Stimulated activated CD8-positive, alpha-beta memory T cell treated with anti-CD3 and anti-CD28 coated beads, Interleukin-4, amount 100 ng/mL, for 24 hours (primary cell): ENCODE results near the gene ZCCHC8.
"Not testable (repeated sequence)": the region's sequence is repeated elsewhere in the genome, so short reads cannot be mapped to it uniquely, and the experiment has no call there.

Experiments
- DNase-seq: peaks from one replicate; pipeline ENCODE4 v3.0.0-alpha.2; 2020; ENCODE audit warnings: low read depth

ZCCHC8 gene

GRCh38 chr12:122508163-122508562 is 7.4 kb upstream of the ZCCHC8 start:
- no peak for DNase-seq

- no peak for DNase-seq
Measured at GRCh38 chr12:122506393-122506938, 5.7 kb upstream of the ZCCHC8 start.

DNA sequence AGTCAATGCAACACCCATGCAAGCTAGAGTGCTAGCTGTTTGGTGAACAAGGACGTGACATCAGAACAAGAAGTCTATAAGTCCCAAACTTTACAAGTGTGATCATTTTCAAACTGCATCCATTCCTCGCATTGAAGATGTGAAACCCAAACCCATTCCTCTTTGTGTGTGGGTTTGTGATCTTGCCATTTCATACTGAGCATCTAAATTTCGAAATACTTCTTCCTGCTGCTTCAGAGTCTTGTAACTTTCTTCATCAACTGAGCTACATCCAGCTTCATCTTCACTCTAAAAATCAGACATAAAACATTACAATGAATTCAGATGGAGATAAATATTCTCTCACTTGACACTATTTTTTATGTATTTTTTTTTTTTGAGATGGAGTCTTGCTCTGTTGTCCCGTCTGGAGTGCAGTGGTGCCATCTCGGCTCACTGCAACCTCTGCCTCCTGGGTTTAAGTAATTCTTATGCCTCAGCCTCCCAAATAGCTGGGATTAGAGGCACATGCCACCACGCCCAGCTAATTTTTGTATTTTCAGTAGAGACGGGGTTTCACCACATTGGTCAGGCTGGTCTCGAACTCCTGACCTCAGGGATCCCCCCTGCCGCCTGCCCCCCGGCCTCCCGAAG is 4.8 kb upstream of the ZCCHC8 start:
- no peak for DNase-seq

DNA sequence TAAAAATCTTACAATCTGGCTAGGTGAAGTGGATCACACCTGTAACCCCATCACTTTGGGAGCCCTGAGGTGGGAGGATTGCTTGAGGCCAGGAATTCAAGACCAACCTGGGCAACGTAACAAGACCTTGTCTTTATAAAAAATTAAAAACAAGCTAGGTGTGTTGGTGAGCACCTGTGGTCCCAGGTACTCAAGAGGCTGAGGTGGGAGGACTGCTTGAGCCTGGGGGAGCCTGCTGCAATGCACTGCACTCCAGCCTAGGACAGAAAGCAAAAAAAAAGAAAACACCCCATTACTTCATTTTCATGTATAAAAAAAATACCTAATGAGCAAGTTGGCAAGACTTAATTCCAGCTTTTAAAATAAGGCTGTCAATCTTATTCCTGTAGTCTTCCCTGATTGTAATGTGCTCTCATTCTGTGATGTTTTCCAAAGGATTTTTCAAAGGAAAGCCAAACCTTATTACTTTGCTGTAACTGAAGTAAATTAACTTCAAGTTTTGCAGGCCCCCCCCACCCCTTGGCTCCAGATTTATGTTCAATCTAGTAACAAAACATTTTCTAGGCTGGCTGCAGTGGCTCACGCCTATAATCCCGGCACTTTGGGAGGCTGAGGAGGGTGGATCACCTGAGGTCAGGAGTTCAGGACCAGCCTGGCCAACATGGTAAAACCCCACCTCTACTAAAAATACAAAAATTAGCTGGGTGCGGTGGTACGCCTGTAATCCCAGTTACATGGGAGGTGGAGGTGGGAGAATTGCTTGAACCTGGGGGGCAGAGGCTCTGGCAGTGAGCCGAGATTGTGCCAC is 3.3 kb upstream of the ZCCHC8 start:
- DNase-seq = no peak

GRCh38 chr12:122503147-122503751 is 2.5 kb upstream of the ZCCHC8 start:
- DNase-seq = no peak

- DNase-seq = no peak
Measured at GRCh38 chr12:122501489-122501989, 807 bp upstream of the ZCCHC8 start.

DNA sequence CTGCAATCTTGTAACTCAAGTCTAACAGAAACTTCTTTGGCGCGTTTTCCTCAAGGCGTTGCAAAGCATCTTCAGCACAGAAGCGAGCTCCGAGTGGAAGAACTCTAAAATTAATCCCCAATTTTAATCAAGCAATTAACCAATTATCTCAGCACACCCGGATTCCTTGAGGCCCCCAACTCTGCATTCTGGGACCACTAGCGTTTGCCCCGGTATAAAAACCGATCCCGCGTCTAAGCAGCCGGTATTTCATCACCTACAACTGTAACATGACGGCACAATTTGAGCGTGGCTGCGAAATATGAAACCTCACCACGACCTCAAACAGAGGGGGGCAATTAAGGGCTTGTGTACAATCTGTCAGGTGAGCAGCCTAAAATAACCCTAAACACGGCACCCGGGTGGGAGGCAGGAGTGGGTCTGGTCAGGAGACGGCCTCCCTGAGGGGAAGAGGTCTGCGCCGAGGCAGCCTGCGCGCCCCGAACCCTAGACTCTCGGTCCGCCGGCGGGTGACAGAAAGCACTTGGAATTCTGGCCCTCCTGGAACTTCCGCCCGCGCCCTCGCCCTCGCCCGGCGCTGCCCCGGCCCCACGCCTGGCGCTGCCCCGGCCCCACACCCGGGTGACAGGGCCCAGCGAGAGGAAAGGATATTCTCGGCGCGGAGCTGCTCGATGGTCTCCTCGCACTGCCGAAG is 594 bp downstream of the ZCCHC8 start:
- DNase-seq = peak; percentile 7

DNA sequence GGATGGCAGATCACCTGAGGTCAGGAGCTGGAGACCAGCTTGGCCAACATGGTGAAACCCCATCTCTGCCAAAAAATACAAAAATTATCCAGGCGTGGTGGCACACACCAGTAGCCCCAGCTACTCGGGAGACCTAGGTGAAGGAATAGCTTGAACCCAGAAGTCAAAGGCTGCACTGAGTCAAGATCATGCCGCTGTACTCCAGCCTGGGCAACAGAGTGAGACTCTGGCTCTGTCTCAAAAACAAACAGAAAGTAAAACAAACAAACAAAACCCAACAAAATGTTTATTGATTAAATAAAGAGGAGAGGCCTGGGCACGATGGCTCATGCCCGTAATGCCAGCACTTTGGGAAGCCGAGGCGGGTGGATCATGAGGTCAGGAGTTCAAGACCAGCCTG is 5.5 kb downstream of the ZCCHC8 start:
- no peak for DNase-seq

GRCh38 chr12:122493222-122493621 is 7.5 kb downstream of the ZCCHC8 start:
- DNase-seq = not testable (repeated sequence)

GRCh38 chr12:122491991-122492390 is 8.7 kb downstream of the ZCCHC8 start:
- DNase-seq = no peak

DNA sequence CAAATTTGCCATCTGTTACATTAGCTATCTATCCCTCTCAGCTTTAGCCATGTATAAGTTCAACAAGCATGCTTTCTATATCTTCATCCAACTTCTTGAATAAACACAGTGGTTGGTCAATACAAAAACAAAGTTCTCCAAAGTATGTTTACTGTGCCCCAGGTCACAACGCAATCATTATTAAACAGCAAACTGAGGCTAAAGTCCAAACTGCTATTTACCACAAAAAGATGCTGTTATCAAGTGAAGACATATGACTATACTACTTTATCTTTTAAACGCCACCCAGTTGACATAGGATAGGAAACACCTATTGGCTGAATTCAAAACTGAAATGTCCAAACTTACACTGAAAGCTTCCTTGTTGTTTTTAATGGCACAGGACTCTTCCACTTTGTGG is 11.7 kb downstream of the ZCCHC8 start:
- no peak for DNase-seq

DNA sequence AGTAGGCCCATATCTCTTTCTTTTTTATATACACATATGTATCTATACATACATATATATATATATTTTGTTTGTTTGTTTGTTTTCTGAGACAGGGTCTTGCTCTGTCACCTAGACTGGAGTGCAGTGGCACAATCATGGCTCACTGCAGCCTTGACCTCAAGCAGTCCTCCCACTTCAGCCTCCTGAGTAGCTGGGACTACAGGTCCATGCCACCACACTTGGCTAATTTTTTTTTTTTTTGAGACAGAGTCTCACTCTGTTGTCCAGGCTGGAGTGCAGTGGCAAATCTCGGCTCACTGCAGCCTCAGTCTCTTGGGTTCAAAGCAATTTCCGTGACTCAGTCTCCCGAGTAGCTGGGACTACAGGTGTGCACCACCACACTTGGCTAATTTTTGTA is 12.9 kb downstream of the ZCCHC8 start:
- DNase-seq = not testable (repeated sequence)

- no peak for DNase-seq
Measured at GRCh38 chr12:122486805-122487426, 13.8 kb downstream of the ZCCHC8 start.

GRCh38 chr12:122486360-122486759 is 14.4 kb downstream of the ZCCHC8 start:
- not testable (repeated sequence) for DNase-seq

GRCh38 chr12:122484385-122484784 is 16.3 kb downstream of the ZCCHC8 start:
- not testable (repeated sequence) for DNase-seq

DNA sequence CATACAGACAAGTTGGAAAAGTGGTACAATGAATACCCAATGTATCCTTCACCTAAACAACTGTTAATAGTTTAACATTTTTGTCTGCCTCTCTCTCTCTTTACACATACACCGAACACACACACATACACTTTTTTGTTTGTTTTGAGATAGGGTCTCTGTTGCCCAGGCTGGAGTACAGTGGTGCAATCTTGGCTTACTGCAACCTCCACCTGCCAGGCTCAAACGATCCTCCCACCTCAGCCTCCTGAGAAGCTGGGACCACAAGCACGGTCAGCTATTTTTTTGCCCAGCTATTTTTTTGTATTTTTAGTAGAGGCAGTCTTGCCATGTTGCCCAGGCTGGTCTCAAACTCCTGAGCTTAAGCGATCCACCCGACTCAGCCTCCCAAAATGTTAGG is 16.8 kb downstream of the ZCCHC8 start:
- DNase-seq = no peak

DNA sequence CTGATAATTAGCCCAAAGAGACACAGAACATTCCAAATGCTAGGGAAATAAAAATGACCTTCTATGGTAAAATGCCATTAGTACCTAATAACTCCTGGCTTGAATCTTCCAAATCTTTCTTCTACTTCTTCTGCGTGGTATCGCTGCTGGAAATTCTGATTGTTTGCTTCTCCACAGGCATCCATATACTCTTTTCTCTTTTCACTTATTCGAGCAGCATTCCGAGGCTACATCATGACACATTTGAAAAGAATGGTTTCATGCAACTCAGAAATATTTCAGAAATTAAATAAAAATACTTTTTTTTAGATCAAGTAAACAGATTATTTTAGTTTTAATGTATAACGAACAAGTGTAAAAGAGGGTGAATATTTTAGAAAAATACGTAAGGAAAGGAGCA is 18.9 kb downstream of the ZCCHC8 start:
- no peak for DNase-seq

DNA sequence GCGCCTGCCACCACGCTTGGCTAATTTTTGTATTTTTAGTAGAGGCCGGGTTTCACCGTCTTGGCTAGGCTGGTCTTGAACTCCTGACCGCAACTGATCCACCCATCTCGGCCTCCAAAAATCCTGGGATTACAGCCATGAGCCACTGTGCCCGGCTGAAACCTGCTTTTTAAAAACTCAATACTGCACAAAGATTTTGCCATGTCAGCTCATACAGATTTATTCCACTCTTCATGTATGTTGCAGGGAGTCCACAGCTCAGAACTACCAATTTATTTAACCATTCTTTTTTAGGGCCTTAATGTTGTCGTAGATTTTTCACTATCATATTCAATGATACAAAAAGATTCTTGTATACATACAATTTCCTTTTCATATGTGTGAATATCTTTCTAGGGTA is 20.0 kb downstream of the ZCCHC8 start:
- DNase-seq = no peak

GRCh38 chr12:122474324-122474716 is 26.4 kb downstream of the ZCCHC8 start:
- DNase-seq = no peak

- DNase-seq = peak; percentile 29
Measured at GRCh38 chr12:122473543-122474323, 27.0 kb downstream of the ZCCHC8 start.
